HepG2 (cell line): ENCODE measurements around the gene BCL7A. TPM values are rescaled to one million over a fixed set of nuclear protein-coding genes. Genes with fewer than 3 reads are reported as not detected.

Source experiments
- ATAC-seq: fragments of 200-7000 bp; cut with Tn5 transposase; 3 replicates; pipeline ENCODE4 v1.9.1; 2020; ENCODE audit warnings: mild to moderate bottlenecking, moderate library complexity
- BruUV-seq: library from RNA; stranded (reverse); fragments of 400-500 nt; replicated peaks from 2 replicates; lab custom pipeline; 2021; lab: Mats Ljungman, UMichigan
- CTCF ChIA-PET: fragments of 300-600 bp; formaldehyde crosslinking; extraction: SDS; loops from one replicate; lab custom pipeline; 2021; ENCODE audit warnings: low total read pairs, inconsistent platforms, low intra/inter-chr PET ratio; lab: Yijun Ruan, JAX
- POLR2A ChIA-PET: fragments of 350-600 bp; sonication (Branson Sonifier 250); formaldehyde crosslinking; loops from one replicate; lab custom pipeline; 2020; ENCODE audit warnings: antibody characterized with exemption, inconsistent platforms; lab: Yijun Ruan, JAX
- DNase-seq: peaks from one replicate; pipeline ENCODE4 v3.0.0-alpha.2; 2015; ENCODE audit warnings: low spot score
- FAIRE-seq: peaks from 3 replicates; lab custom pipeline; 2011; peaks lifted over from hg19 to GRCh38; lab: Jason Lieb, UNC
- H2AFZ ChIP-seq: one replicate; pipeline ENCODE4 v1.6.1; 2011; ENCODE audit warnings: low read length, inconsistent platforms
- H3K27ac ChIP-seq: fragments of 300-600 bp; 3 replicates; pipeline ENCODE4 v1.8.0; 2011; ENCODE audit warnings: mixed run types, mild to moderate bottlenecking, mixed read lengths, low read length, inconsistent platforms; ENCODE audit not compliant: insufficient read depth; ENCODE audit errors: extremely low read length
- H3K27me3 ChIP-seq, 2 experiments: fragments of 200-600 bp in 1 of 2; 2 replicates in 1 of 2; 3 replicates in 1 of 2; pipeline versions ENCODE4 v1.6.0 to v1.8.0; 2011; ENCODE audit warnings: low read length in 2 of 2, mild to moderate bottlenecking in 2 of 2, moderate library complexity in 2 of 2, inconsistent platforms in 1 of 2; ENCODE audit not compliant: insufficient read depth in 2 of 2, control insufficient read depth in 1 of 2
- H3K36me3 ChIP-seq, 2 experiments: fragments of 200-600 bp in 1 of 2; replicated peaks in 1 of 2; 2 replicates in 1 of 2; 3 replicates in 1 of 2; pipeline versions ENCODE4 v1.5.1 to v1.8.0; 2011; ENCODE audit warnings: low read length in 2 of 2, inconsistent platforms in 1 of 2; ENCODE audit not compliant: insufficient read depth in 2 of 2, control insufficient read depth in 1 of 2
- H3K4me1 ChIP-seq: 2 replicates; pipeline ENCODE4 v1.5.1; 2012; ENCODE audit warnings: low read length, inconsistent platforms; ENCODE audit not compliant: insufficient read depth
- H3K4me2 ChIP-seq: 2 replicates; pipeline ENCODE4 v1.6.0; 2011; ENCODE audit warnings: low read depth, low read length, inconsistent platforms
- H3K4me3 ChIP-seq, 3 experiments: fragments of 200-600 bp in 1 of 3; sonication (generic), shearing (Covaris generic) in 1 of 3; replicated peaks in 1 of 3; 2 replicates each; pipeline ENCODE4 v1.5.1; 2011 to 2016; ENCODE audit warnings: low read length in 3 of 3, inconsistent platforms in 2 of 3, low read depth in 2 of 3, mild to moderate bottlenecking in 2 of 3, control low read depth in 1 of 3, mixed read lengths in 1 of 3; ENCODE audit not compliant: insufficient read depth in 1 of 3
- H3K79me2 ChIP-seq: one replicate; pipeline ENCODE4 v1.6.1; 2011; ENCODE audit warnings: low read length, inconsistent platforms; ENCODE audit not compliant: insufficient read depth
- H3K9ac ChIP-seq: 2 replicates; pipeline ENCODE4 v1.6.0; 2011; ENCODE audit warnings: mild to moderate bottlenecking, low read depth, low read length, inconsistent platforms; ENCODE audit not compliant: insufficient read depth
- H3K9me3 ChIP-seq: 2 replicates; pipeline ENCODE4 v1.5.1; 2012; ENCODE audit warnings: mild to moderate bottlenecking, low read length
- H4K20me1 ChIP-seq: 2 replicates; pipeline ENCODE4 v1.6.0; 2011; ENCODE audit warnings: inconsistent platforms, mild to moderate bottlenecking, low read length, moderate library complexity; ENCODE audit not compliant: insufficient read depth
- DNMT3B ChIP-seq: conservative IDR thresholded peaks from 2 replicates; pipeline ENCODE4 v1.6.1; 2016; ENCODE audit warnings: missing biosample characterization, control low read depth
- KLF16 ChIP-seq, 2 experiments: sonication (generic) in 1 of 2; formaldehyde crosslinking in 1 of 2; IDR thresholded peaks; 2 replicates each; pipeline versions ENCODE4 v1.6.1 to v1.8.0; 2016 to 2023; ENCODE audit warnings: missing genetic modification reagents in 2 of 2, missing compliant biosample characterization in 1 of 2
- MYPOP ChIP-seq: sonication (generic); formaldehyde crosslinking; IDR thresholded peaks from 2 replicates; pipeline ENCODE4 v1.8.1; 2023; ENCODE audit warnings: mild to moderate bottlenecking, moderate library complexity, missing genetic modification reagents
- PATZ1 ChIP-seq: sonication (generic); formaldehyde crosslinking; IDR thresholded peaks from 2 replicates; pipeline ENCODE4 v1.4.0; 2020; ENCODE audit warnings: missing genetic modification reagents
- PAX8 ChIP-seq: sonication (generic); formaldehyde crosslinking; IDR thresholded peaks from 2 replicates; pipeline ENCODE4 v1.8.0; 2022; ENCODE audit warnings: mild to moderate bottlenecking, missing genetic modification reagents, borderline replicate concordance
- PRDM15 ChIP-seq: sonication (generic); formaldehyde crosslinking; IDR thresholded peaks from 2 replicates; pipeline ENCODE4 v1.4.0; 2020; ENCODE audit warnings: missing genetic modification reagents
- SAFB2 ChIP-seq: sonication (generic); formaldehyde crosslinking; IDR thresholded peaks from 2 replicates; pipeline ENCODE4 v1.5.1; 2020; ENCODE audit warnings: missing genetic modification reagents, low read depth, mild to moderate bottlenecking, borderline replicate concordance
- ZNF275 ChIP-seq: sonication (generic); formaldehyde crosslinking; IDR thresholded peaks from 2 replicates; pipeline ENCODE4 v1.8.0; 2022; ENCODE audit warnings: missing genetic modification reagents, mild to moderate bottlenecking, inconsistent platforms, borderline replicate concordance
- ZNF326 ChIP-seq: sonication (generic); formaldehyde crosslinking; IDR thresholded peaks from 2 replicates; pipeline ENCODE4 v1.4.0; 2020; ENCODE audit warnings: missing genetic modification reagents, borderline replicate concordance
- ZNF441 ChIP-seq: sonication (generic); formaldehyde crosslinking; IDR thresholded peaks from 2 replicates; pipeline ENCODE4 v1.7.0; 2021; ENCODE audit warnings: missing genetic modification reagents, borderline replicate concordance
- ZNF484 ChIP-seq: sonication (generic); formaldehyde crosslinking; IDR thresholded peaks from 2 replicates; pipeline ENCODE4 v1.5.1; 2020; ENCODE audit warnings: mild to moderate bottlenecking, low read depth, missing genetic modification reagents, borderline replicate concordance
- ZNF510 ChIP-seq: sonication (generic); formaldehyde crosslinking; IDR thresholded peaks from 2 replicates; pipeline ENCODE4 v1.4.0; 2020; ENCODE audit warnings: low read depth, mild to moderate bottlenecking, missing genetic modification reagents
- ZNF570 ChIP-seq: sonication (generic); formaldehyde crosslinking; IDR thresholded peaks from 2 replicates; pipeline ENCODE4 v1.4.0; 2020; ENCODE audit warnings: mild to moderate bottlenecking, missing genetic modification reagents, borderline replicate concordance
- ZNF703 ChIP-seq: sonication (generic); formaldehyde crosslinking; IDR thresholded peaks from 2 replicates; pipeline ENCODE4 v1.5.1; 2020; ENCODE audit warnings: missing genetic modification reagents, mild to moderate bottlenecking, moderate library complexity, borderline replicate concordance
- ZNF816 ChIP-seq: sonication (generic); formaldehyde crosslinking; IDR thresholded peaks from 2 replicates; pipeline ENCODE4 v1.8.0; 2022; ENCODE audit warnings: missing genetic modification reagents, mild to moderate bottlenecking, borderline replicate concordance
- ZSCAN25 ChIP-seq: sonication (generic); formaldehyde crosslinking; IDR thresholded peaks from 2 replicates; pipeline ENCODE4 v1.8.0; 2022; ENCODE audit warnings: mild to moderate bottlenecking, missing genetic modification reagents
- WGBS: methylation state at CpG from one replicate; pipeline ENCODE4 v1.1.6; 2017; ENCODE audit warnings: low lambda C conversion rate; 5-methylcytosine and 5-hydroxymethylcytosine counted together
- in situ Hi-C: cut with HindIII; loops from 2 replicates; pipeline ENCODE4 v1.10.0; 2017; ENCODE audit warnings: low pct_unique_long_range_greater_than_20kb; ENCODE audit not compliant: extremely low pct_ligation_motif_present
- intact Hi-C: fragments of 100-400 bp; cut with micrococcal nuclease; formaldehyde crosslinking; loops from one replicate; pipeline ENCODE4 v1.10.0; 2022; ENCODE audit not compliant: unreplicated experiment
- polyA plus RNA-seq, 8 experiments: library from polyadenylated mRNA; depleted of rRNA in 3 of 8; stranded (reverse) in 7 of 8; unstranded in 1 of 8; fragments of >200 nt; fragmentation: Illumina TruSeq in 4 of 8; extraction: Trizol in 4 of 8; gene quantifications; 2 replicates each; pipeline versions ENCODE4 v1.2.1 to v1.2.3, GENCODE V29; 2011 to 2016; ENCODE audit warnings: low read depth in 4 of 8, missing spikeins in 1 of 8, mixed read lengths in 1 of 8; ENCODE audit not compliant: insufficient read depth in 1 of 8
- total RNA-seq, 5 experiments: library from RNA; depleted of rRNA; stranded (reverse); fragments of >200 nt; fragmentation: Illumina TruSeq; extraction: Trizol; gene quantifications; 2 replicates each; pipeline ENCODE4 v1.2.3, GENCODE V29; 2016; ENCODE audit warnings: low read depth in 1 of 5

BCL7A gene
- total and polyA plus RNA-seq, 2 of the 13 experiments (the other 11 are each of a cell fraction or from before 2014, with no cell fraction given): 4.1 to 6.2 TPM

GRCh38 chr12:121982950-121983349 lies 38.7 kb upstream of the BCL7A start:
- Histone ChIP-seq H3K4me3 (no peak overlapping the region), H3K4me1 (peaks cover 5% of the 10 kb centered on the region; the same call in 1 of the 2 replicates), H3K79me2 (no peaks in the 10 kb centered on the region), H3K27me3 (peaks cover 1 to 15% of the 10 kb centered on the region in 2 experiments; a peak in 4 of 5 replicates), H3K27ac (no peak overlapping the region), H4K20me1 (no peaks in the 10 kb centered on the region), H3K4me2 (no peak overlapping the region), H3K9ac (no peak overlapping the region), H3K36me3 (no peaks in the 10 kb centered on the region), H3K9me3 (no peaks in the 10 kb centered on the region), H2AFZ (no peak overlapping the region)
- BruUV-seq: no TSS peak
- POLR2A ChIA-PET: no interaction called here
- CTCF ChIA-PET: no interaction called here
- ATAC-seq: no peak
- in situ Hi-C loops (no loop called here), intact Hi-C loops (no loop called here)
- DNase-seq: no peak
- no peak for TF ChIP-seq SAFB2 (CRISPR knock-in tag)
- TF ChIP-seq ZNF703: no peak
- no peak for TF ChIP-seq ZNF326
- TF ChIP-seq PATZ1 (CRISPR knock-in tag): no peak
- no peak for TF ChIP-seq PRDM15 (CRISPR knock-in tag)
- TF ChIP-seq ZNF570: no peak
- no peak for TF ChIP-seq PAX8
- TF ChIP-seq ZNF816 (CRISPR knock-in tag): no peak
- no peak for TF ChIP-seq ZNF510 (CRISPR knock-in tag)
- no peak for TF ChIP-seq ZSCAN25 (CRISPR knock-in tag)
- TF ChIP-seq ZNF484 (CRISPR knock-in tag): no peak
- TF ChIP-seq ZNF275 (CRISPR knock-in tag): no peak
- TF ChIP-seq KLF16 (CRISPR knock-in tag; IDR thresholded peaks at IDR 0.05): no peak
- TF ChIP-seq ZNF441: no peak
- no peak for TF ChIP-seq DNMT3B (CRISPR knock-in tag)
- no peak for TF ChIP-seq MYPOP (CRISPR knock-in tag)
- WGBS: 63% methylated on average over 6 of the region's 6 CpGs
- FAIRE-seq: no peak
